ENCODE results near the gene TMEM168.

The TMEM168 gene

DNA sequence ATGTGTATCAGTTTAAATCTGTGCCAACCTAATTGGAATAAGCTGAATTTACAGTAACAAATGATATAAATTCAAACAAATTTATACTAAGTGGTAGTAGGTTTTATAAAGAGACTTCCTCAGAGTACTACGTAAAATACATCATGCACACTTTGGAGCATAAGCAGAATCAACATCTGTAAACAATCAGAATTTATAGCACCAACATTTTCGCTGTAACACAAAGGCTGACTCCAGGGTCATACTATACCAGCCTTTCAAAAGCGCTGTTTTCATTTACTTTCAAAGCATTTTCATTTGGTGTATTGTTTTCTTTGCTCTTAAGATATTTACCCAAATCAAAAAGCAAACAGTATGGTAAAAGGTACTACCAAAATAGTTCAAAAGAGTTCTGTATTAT is 29.3 kb upstream of the TMEM168 start:
- H3K36me3 ChIP-seq (ENCODE audit: insufficient read depth, low read length): peaks cover 5% of the 10 kb centered on the region; the same call in 1 of the 2 replicates

GRCh38 chr7:112806156-112806555 is 16.0 kb upstream of the TMEM168 start:
- Histone ChIP-seq H3K79me2 (ENCODE audit: insufficient read depth, low read length) (no peaks in the 10 kb centered on the region), H3K4me1 (ENCODE audit: insufficient read depth, low read length, severe bottlenecking) (no peaks in the 10 kb centered on the region), H3F3A (ENCODE audit: insufficient read depth, low read length) (no peaks in the 10 kb centered on the region), H3K36me3 (ENCODE audit: insufficient read depth, low read length) (no peaks in the 10 kb centered on the region), H2AFZ (ENCODE audit: low read length) (no peak overlapping the region), H3K4me3 (ENCODE audit: low read depth, low read length, poor library complexity, severe bottlenecking) (no peak overlapping the region), H3K27me3 (ENCODE audit: insufficient read depth, low read length) (no peaks in the 10 kb centered on the region), H4K20me1 (ENCODE audit: insufficient read depth, low read length) (no peaks in the 10 kb centered on the region), H3K9me3 (ENCODE audit: low read length) (no peaks in the 10 kb centered on the region), H3K9ac (ENCODE audit: low read length) (no peak overlapping the region), H3K4me2 (ENCODE audit: low read length) (no peak overlapping the region), H3K27ac (ENCODE audit: low read depth, low read length, poor library complexity, severe bottlenecking) (no peak overlapping the region), H3K9me2 (ENCODE audit: low read depth, low read length) (no peaks in the 10 kb centered on the region; the same call in 1 of the 2 replicates)
- no peak for TF ChIP-seq CTCF (IDR thresholded peaks at IDR 0.05; ENCODE audit: low read length)
- no peak for TF ChIP-seq EZH2 (IDR thresholded peaks at IDR 0.05; ENCODE audit: borderline replicate concordance, low read length)

More for the DNA sequence above, 29.3 kb upstream of the TMEM168 start:
- H3K9ac ChIP-seq (ENCODE audit: low read length): no peak overlapping the region
- no peaks in the 10 kb centered on the region for H3K4me1 ChIP-seq (ENCODE audit: insufficient read depth, low read length, severe bottlenecking)
- no peak for TF ChIP-seq CTCF (IDR thresholded peaks at IDR 0.05; ENCODE audit: low read length)
- no peak for TF ChIP-seq EZH2 (IDR thresholded peaks at IDR 0.05; ENCODE audit: borderline replicate concordance, low read length)
- H3K27me3 ChIP-seq (ENCODE audit: insufficient read depth, low read length): no peaks in the 10 kb centered on the region
- no peaks in the 10 kb centered on the region for H3K9me2 ChIP-seq (ENCODE audit: low read depth, low read length)
- no peak overlapping the region for H3K27ac ChIP-seq (ENCODE audit: low read depth, low read length, poor library complexity, severe bottlenecking)
- no peak overlapping the region for H2AFZ ChIP-seq (ENCODE audit: low read length)
- H3K9me3 ChIP-seq (ENCODE audit: low read length): no peaks in the 10 kb centered on the region
- no peaks in the 10 kb centered on the region for H3F3A ChIP-seq (ENCODE audit: insufficient read depth, low read length)
- H3K79me2 ChIP-seq (ENCODE audit: insufficient read depth, low read length): no peaks in the 10 kb centered on the region
- no peak overlapping the region for H3K4me2 ChIP-seq (ENCODE audit: low read length)
- no peaks in the 10 kb centered on the region for H4K20me1 ChIP-seq (ENCODE audit: insufficient read depth, low read length)
- no peak overlapping the region for H3K4me3 ChIP-seq (ENCODE audit: low read depth, low read length, poor library complexity, severe bottlenecking)

GRCh38 chr7:112802406-112802805 is 12.2 kb upstream of the TMEM168 start:
- Histone ChIP-seq H3K79me2 (ENCODE audit: insufficient read depth, low read length) (no peaks in the 10 kb centered on the region), H3K4me2 (ENCODE audit: low read length) (no peak overlapping the region), H3F3A (ENCODE audit: insufficient read depth, low read length) (peaks cover 4% of the 10 kb centered on the region; the same call in 1 of the 2 replicates), H3K27ac (ENCODE audit: low read depth, low read length, poor library complexity, severe bottlenecking) (no peak overlapping the region), H3K9me3 (ENCODE audit: low read length) (no peaks in the 10 kb centered on the region), H3K27me3 (ENCODE audit: insufficient read depth, low read length) (no peaks in the 10 kb centered on the region), H3K9ac (ENCODE audit: low read length) (no peak overlapping the region), H2AFZ (ENCODE audit: low read length) (no peak overlapping the region), H3K4me1 (ENCODE audit: insufficient read depth, low read length, severe bottlenecking) (no peaks in the 10 kb centered on the region), H3K9me2 (ENCODE audit: low read depth, low read length) (no peaks in the 10 kb centered on the region), H3K4me3 (ENCODE audit: low read depth, low read length, poor library complexity, severe bottlenecking) (no peak overlapping the region), H4K20me1 (ENCODE audit: insufficient read depth, low read length) (no peaks in the 10 kb centered on the region), H3K36me3 (ENCODE audit: insufficient read depth, low read length) (no peaks in the 10 kb centered on the region)
- no peak for TF ChIP-seq CTCF (IDR thresholded peaks at IDR 0.05; ENCODE audit: low read length)
- no peak for TF ChIP-seq EZH2 (IDR thresholded peaks at IDR 0.05; ENCODE audit: borderline replicate concordance, low read length)
